Stimulated activated CD4-positive, alpha-beta T cell treated with anti-CD3 and anti-CD28 coated beads, TNF-alpha, amount 100 ng/mL, for 24 hours (primary cell): ENCODE measurements around the gene LMTK2.
"Not testable (repeated sequence)": the region's sequence is repeated elsewhere in the genome, so short reads cannot be mapped to it uniquely, and the experiment has no call there.

Experiments used
- DNase-seq, 3 experiments: peaks; one replicate each; pipeline ENCODE4 v3.0.0-alpha.2; 2020; ENCODE audit warnings: low read depth in 3 of 3

Gene LMTK2

DNA sequence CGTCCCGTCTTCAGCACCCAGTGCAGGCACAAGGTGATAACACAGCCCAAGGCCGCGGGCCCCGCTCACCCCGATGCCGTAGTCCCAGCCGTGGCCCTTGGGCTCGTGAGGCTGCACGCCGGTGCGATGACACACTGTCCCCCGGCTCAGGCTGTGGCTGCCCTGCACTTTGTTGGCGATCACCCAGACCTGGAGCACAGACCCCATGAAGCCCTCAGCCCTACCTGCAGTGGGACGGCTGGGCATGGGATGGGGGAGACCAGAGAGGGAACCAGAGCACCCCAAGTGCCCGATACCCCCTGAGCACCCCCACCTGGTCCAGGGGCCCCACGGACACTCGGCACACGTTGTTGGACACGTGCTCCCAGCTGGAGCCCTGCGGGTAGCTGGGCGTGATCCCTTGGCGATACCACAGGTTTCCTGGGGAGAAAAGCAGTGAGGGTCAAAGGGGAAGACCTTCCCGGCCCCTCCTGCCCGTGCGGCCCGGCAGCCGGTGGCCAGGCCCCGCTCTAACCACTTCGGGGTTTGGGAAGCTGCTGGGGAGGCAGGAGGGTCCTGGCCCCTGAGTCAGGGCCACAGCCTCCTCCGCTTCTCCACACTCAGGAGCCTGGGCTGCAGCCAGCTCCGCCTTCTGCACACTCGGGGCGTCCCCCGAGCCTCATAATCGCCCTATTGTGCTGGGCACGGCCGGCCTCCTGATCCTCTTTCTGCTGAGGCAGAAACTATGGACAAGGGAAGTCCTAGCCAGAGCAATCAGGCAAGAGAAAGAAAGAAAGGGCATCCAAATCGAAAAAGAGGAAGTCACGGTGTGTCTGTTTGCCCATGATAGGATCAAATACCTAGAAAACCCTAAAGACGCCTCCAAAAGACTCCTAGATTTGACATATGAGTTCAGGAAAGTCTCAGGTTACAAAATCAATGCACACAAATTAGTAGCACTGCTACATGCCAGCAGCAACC is 111.2 kb downstream of the LMTK2 start:
- DNase-seq, result no peak

DNA sequence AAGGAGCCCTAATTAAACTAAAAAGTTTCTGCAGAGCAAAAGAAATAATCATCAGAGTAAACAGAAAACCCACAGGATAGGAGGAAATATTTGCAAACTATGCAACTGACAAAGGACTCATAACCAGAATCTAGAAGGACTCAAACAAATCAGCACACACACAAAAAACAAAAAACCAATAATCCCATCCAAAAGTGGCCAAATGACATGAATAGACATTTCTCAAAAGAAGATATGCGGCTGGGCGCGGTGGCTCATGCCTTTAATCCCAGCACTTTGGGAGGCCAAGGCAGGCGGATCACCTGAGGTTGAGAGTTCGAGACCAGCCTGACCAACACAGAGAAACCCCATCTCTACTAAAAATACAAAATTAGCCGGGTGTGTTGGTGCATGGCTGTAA is 112.7 kb downstream of the LMTK2 start:
- DNase-seq, result not testable (repeated sequence)

DNA sequence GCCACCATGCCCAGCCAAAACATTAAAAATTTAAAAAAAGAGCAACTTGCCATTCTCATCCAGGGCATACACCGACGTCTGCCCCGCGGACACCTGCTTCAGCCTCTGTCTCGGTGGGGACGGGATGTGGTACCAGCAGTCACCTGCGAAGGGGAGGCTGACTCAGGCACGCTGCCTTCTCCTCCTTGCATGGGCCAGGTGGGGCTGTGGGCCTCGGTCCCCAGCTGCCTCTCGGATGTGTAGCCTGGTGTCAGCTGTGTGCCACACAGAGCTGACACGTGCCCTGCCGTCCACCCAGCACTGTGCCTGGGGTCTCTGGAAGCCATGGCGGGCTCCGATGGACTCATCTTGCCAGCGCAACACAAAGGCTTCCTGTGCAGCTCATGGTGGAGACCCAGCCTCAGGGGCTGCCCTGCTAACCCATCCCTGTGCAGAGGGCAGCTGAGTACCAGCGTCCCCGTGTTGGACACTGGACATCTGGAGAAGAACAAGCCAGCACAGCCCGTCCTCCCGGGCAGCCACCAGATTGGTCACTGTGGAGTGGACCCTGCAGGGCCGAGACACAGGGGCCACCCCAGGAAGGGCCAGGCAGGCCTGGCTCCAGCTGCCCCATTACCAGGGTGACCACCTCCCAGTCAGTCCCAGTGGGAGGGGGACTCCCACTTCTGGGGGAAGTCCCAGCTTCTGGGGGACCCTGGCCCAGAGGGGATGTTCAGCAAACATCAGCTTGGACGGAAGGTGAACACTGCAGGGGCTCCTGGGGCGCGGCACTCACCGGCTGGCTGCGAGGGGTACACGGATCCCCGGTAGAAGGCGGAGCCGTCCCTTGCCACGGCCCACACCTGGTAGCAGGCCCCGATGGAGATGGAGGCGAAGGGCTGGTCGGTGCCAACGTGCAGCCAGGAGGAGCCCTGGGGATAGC is 115.2 kb downstream of the LMTK2 start:
- no peak for DNase-seq

DNA sequence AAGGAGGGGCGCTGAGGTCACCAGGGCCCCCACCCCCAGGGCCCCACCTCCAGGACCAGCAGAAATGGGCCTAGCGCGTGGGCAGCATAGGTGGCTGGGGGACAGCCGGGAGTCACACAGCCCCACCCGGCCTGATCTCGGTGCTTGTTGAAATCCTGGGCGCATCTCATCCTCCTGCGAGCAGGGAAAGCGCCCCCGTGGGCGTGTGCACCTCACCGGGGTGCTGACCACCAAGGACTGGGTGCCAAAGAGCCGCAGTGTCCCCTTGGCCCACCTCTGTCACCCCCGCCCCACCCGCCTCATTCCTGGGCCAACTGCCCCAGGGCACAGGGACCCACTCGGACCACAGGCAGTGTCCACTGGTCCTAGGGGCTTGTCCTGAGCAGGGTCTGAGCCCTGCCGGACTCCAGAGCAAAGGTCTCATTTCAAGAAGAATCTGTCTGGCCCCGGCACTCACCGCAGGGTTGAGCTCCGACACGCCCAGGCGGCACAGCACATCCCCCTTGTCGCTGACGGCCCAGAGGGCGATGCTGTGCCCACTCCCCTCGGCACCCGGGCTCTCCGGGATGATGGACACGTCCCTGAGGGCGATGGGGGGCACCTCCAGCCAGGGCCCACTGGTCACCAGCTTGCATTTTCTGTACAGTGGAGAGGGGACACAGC is 116.0 kb downstream of the LMTK2 start:
- DNase-seq, result no peak

DNA sequence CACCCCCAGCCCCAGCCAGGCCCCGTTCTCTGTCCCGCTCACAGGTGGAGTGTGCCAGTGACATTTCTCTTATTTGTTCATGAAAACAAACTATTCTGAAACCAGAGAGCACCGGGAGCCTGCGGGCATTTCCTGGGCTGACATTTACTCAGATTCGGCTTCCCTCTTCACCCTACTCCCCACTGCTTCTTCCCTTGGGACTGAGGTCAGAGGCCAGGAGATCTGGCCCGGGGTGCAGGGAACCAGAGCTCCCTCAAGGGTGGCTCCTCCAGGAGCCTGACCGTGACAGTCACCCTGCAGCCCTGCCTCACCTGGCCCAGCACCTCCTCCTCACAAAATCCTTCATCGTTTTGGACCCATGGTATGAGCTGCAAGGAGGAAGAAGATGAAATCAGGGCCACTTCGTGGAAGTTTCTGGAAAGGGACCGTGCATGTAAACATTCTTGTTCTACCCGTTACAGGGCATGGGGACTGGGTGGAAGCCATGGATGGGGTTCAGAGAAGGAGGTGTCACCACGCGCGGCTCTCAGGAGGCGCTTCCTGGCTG is 116.8 kb downstream of the LMTK2 start:
- no peak for DNase-seq

DNA sequence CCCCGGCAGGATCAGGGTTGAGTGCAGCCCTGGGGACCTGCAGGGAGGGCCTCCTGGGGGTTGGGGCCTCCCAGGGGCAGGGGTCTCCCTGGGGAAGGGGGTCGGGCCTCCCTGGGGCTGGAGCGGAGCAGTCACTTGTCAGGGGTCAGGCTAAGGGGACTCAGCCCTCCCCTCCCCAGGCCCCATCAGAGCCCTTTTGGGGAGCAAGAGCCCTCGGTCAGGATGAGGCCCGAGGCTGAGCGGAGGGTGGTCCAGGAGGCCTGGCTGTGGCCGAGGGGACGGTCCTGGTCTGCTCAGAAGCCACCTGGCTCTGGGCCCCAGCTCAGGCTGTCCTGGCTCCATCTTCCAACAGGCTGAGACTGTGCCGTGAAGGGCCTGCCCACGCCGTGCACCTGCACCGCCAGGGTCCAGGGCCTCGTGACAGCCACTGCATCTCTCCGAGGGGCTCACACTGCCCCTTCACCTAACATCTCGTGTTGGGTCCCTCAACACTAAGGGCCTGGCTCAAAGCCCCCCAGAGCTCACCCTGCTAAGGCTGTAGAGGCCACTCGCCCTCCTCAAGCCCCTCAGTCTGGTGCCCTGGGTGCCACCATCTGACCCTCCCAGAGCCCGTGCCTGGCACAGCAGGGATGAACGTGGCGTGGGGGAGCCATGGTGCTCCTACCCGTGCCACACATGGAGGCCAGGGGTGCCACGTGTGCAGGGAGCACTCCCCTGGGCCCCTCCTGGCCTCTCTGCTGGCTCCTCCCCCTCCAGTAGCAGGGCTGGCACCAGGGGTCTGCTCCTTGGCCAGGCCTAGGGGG is 117.4 kb downstream of the LMTK2 start:
- no peak for DNase-seq

DNA sequence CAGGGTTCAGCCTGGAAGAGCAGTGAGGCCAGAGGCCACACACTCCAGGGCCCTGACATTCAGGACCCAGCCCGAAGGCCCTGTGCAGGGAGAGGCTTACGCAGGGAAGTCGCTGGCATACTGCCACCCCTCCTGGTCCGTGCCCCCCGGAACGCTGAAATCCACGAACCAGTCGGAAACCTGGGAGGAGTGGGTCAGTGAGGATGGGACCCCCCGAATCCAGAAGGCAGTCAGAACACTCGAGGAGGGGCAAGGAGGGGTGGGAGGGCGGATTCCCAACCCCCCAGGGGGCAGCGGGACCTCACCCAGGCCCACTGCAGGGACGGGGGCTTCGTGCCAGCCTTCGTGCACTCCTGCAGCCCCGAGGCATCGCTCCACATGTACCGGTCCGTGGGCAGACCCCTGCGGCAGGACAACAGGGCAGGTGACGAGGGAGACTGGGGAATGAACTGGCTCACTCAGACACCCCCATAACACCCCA is 118.1 kb downstream of the LMTK2 start:
- no peak for DNase-seq

DNA sequence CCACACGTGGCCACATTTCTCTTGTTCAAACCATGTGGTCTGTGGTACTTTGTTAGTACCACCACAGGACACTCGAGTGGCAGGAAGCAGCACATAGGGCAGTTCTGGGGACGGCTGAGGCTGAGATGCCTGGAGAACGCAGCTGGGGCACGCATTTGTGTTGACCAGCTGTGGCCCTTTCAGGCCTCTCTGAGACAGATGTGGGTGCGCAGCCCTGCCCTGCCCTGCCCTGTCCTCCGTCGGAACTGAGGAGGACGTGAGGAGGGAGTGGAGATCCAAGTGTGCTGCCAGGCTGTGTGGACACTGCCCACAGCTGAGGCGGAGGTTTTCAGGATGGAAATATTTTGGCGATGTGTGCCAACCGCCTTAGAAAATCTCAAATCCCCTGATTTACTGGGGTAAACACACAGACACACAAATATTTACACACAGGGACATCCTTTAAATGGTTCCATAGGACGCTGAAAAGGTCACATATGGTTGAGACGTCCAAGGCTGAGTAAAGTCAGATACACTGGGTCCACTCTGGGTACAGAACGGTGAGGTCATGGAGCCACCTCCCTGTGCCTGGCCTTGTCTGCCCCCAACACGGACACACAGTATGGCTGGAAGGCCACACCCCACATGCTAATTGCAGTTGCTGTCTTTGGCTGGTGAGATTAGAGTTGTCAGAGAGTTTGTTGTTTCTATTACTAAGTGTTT is 119.4 kb downstream of the LMTK2 start:
- no peak for DNase-seq

DNA sequence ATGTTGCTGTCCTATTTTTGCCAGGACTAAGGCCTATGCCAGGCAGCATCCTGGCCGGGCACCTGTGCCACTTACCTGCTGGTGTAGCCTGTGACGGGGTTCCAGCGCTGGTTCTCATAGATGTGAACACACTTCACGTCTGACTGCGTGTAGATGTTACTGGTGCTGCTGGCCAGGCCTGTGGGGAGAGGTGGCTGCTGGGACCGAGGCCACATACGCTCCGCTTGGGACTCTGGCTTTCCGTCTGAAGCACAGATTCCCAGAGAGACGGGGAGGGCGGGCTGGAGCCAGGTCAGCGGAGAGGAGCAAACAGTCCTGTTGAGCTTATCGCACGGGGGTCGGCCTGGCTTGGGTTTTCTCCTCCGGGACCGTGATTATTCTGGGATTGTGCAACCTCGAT is 121.3 kb downstream of the LMTK2 start:
- no peak for DNase-seq

DNA sequence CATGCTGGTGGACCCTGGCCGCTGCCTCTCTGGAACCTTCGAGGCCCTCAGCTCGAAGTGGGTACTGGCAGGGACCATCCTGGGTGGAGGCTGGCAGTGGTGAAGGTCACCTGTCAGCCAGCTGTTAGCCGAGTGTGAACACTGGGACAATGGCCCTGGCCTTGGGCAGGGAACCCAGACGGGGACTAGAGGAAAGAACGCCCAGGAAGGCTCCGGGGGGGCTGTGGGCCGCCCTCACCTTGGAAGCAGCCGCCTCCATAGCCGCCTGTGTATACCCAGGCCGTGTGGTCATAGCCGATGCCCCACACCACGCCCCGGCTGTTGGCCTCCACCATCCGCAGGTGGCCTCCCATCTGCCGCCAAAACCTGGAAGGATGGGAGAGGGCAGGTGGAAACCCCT is 122.1 kb downstream of the LMTK2 start:
- DNase-seq, result no peak

DNA sequence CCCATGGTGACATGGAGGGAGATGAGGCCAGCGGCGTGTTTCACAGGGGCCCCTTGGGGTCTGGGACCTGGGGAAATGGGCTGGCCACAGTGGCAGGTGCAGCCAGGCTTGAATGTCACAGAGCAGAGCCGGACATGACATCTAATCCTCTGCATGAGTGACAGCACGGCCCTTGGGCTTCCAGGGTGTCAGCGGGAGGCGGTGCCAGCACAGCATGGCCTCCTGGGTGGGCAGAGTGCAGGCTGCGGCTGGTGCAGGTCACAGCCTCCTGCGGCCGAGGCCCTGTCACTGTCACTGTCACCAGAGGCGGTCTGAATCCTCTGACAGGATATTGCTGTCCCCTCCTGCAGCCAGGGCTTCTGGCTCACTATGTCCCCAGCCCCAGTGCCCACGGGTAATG is 122.8 kb downstream of the LMTK2 start:
- no peak for DNase-seq

DNA sequence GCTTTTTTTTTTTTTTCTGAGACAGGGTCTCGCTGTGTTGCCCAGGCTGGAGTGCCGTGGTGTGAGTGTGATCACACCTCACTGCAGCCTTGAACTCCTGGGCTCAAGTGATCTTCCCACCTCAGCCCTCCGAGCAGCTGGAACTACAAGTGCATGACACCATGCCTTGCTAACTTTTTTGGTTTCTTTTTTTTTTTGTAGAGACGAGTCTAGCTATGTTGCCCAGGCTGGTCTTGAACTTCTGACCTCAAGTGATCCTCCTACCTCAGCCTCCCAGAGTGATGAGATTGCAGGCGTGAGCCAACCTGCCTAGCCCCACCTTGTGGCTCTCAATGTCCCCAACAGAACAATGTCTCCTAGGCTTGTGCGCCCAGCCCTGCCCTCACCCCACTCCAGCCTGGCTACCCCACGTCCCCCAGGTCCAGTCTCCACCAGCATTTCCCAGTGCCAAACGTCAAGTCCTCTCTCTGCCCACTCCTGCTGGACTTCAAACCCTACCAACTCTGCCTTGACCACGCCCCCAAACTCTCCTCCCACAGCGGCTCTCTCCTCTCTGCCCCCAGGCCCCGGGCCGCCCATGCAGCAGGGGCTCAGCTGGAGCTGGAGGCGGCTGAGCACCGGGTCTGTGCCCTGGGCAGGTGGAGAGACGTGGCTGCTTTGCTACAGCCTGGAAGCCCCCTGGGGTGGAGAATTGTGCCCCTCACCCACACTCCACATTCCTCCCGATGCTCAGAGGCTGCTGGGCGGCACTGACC is 123.5 kb downstream of the LMTK2 start:
- no peak for DNase-seq

DNA sequence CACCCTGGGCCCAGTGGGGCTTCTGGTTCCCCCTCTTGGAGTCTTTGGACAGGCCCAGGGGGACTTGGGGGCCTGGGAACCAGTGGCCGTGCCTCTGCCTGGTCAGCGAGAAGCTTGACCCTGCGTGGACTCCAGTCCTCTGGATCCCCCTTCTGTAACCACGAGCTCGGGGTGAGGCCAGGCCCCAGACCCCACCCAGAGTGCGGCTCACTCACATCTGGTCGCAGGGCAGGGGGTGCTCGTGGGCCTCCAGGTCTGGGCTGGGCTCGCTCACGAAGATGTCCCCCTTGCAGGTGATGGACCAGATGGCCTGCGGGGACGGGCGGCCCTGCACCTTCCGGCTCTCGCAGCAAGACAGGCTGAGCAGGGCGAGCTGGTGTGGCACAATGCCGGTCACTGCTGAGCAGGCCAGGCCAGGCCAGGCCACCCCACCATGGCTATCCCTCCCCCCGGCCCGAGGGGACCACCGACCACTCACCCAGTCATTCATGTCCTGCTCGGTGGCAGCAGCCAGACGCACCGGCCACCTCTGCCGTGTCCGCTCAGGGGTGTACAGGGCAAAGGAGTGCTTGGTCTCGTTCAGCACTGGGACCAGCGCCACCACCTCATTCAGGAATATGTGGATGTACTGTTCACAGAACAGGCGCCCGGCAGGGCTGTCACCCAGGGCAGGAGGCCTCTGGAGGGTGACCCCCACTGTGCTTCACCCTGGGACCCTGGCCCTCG is 124.2 kb downstream of the LMTK2 start:
- DNase-seq, result no peak

DNA sequence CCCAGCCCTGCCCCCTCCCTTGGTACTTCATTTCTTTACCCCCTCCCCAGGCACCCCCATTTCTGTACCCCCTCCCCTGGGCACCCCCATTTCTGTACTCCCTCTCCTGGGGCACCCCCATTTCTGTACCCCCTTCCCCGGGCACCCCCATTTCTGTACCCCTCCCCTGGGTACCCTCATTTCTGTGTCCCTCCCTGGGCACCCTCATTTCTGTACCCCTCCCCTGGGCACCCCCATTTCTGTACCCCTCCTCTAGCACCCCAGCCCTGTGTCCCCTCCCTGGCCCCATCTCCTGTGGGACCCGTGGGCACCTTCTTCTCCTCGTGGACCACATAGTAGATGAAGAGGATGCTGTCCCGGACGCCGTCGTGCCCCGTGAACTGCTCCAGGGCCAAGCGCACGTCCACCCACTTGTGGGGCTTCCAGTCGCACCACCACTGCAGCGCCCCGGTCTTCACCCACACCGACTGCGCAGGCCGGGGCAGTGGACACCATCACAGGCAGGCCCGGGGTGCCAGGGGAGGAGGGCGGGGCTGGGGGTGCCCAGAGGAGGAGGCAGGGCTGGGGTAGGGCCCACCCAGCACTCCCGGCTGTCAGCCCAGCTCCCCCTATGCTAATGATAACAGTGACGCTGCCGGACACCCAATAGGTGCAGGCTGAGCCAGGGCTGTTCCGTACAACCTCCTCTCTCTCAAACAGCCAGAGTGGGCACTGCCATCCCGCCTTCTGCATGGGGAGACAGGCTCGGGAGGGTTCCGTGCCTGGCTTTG is 125.0 kb downstream of the LMTK2 start:
- no peak for DNase-seq

DNA sequence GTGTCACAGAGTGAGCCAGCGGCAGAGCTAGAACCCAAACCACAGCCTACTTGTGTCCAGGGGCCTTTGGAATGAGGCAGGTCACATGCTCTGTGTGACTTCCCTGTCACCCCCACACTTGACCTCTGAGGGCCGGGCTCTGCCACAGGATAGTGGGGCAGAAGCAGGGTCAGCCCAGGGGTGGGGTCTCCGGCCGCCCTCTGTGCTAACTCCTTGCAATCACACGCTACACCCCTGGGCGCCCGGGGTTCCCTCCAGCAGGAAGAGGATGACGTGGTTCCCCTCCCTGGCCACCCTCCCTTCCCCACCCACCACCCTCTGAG is 125.6 kb downstream of the LMTK2 start:
- DNase-seq, result no peak

DNA sequence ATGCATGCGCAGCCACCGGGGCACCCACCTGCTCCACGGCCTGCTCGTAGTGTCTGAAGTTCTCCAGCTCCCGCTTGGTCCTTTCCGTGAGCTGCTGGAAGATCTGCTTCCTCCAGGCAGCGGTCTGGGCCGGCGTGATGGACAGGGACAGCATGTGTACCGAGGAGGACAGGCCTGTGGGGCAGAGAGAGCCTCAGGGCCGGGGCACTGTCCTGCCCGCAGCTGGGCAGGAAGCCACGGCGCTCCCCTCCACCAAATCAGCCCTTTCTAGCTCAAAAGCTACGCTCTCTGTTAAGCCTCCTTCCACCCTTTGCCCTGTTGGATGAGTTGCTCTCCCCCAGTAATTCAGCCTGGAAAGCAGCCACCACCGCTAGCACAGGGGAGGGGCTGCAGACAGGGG is 126.1 kb downstream of the LMTK2 start:
- DNase-seq, result no peak

DNA sequence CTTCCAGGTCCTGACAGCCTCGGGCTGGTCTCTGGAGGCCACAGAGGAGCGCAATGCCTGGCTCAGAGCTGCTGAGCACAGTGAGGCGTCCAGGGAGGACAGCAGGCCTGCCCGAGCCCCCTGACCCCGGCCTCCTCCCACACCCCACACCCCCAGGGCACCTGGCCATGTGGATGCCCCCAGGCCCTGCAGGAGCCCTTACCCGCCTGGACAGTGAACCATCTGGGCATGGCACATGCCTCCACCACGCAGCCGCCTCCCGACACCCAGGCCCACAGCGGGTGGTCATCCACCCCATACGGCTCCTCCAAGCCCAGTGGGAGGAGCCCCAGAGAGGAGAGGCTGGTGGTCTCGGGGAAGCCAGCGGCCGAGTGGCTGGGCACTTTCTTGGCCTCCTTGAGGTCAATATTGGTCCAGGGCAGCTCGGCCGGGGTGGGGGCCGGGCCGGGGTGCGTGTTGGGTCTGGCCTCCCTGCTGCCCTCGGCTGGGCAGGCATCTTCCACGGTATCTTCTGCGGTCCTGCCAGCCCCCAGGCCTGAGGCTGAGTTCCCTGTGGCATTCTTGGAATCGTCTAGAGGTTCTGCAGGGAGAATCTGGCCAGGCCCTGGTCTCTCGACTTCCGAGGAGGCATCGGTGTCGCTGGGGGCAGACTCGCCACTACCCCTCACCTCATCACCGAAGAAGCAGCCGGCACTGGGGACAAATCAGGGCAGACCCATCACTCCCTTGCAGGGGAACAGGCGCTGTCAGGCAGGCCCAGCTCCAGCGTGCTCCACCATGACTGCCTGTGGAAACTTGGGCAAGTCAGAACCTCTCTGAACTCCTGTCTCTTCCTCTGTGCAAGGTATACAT is 126.8 kb downstream of the LMTK2 start:
- DNase-seq, result no peak
